IMR-90 (cell line): Measurements from ENCODE around the gene MYL6. TPM values are rescaled to one million over a fixed set of nuclear protein-coding genes. Genes with fewer than 3 reads are reported as not detected.

Experiments used
- ATAC-seq: fragments of 200-7000 bp; cut with Tn5 transposase; 2 replicates; pipeline ENCODE4 v1.9.1; 2020; ENCODE audit warnings: low read depth, mild to moderate bottlenecking, moderate library complexity
- BruUV-seq: library from RNA; stranded (reverse); fragments of 400-500 nt; replicated peaks from 2 replicates; lab custom pipeline; 2021; lab: Mats Ljungman, UMichigan
- CTCF ChIA-PET: fragments of 300-600 bp; formaldehyde crosslinking; extraction: SDS; loops from one replicate; lab custom pipeline; 2021; ENCODE audit warnings: antibody characterized with exemption; lab: Yijun Ruan, JAX
- POLR2A ChIA-PET: fragments of 300-600 bp; sonication (Branson Sonifier 250); formaldehyde crosslinking; loops from one replicate; lab custom pipeline; 2022; ENCODE audit warnings: antibody characterized with exemption; ENCODE audit not compliant: unreplicated experiment; lab: Charles Lee
- DNase-seq: peaks from one replicate; pipeline ENCODE4 v3.0.0; 2013
- H2AFZ ChIP-seq: replicated peaks from 2 replicates; pipeline ENCODE3; 2013; ENCODE audit warnings: low read length, mild to moderate bottlenecking; ENCODE audit not compliant: poor library complexity
- H2AK5ac ChIP-seq: 2 replicates; pipeline ENCODE4 v1.6.1; 2013; ENCODE audit warnings: low read depth, low read length, inconsistent platforms
- H2AK9ac ChIP-seq: replicated peaks from 2 replicates; pipeline ENCODE3; 2013; ENCODE audit warnings: mild to moderate bottlenecking, low read depth, low read length, moderate library complexity; ENCODE audit not compliant: poor library complexity
- H2BK120ac ChIP-seq: 2 replicates; pipeline ENCODE4 v1.6.1; 2013; ENCODE audit warnings: low read depth, low read length, inconsistent platforms
- H2BK15ac ChIP-seq: 3 replicates; pipeline ENCODE4 v1.6.1; 2013; ENCODE audit warnings: low read depth, low read length, inconsistent platforms
- H2BK20ac ChIP-seq: 2 replicates; pipeline ENCODE4 v1.6.1; 2013; ENCODE audit warnings: low read depth, mild to moderate bottlenecking, inconsistent platforms, low read length, moderate library complexity
- H2BK5ac ChIP-seq: 2 replicates; pipeline ENCODE4 v1.6.1; 2013; ENCODE audit warnings: mild to moderate bottlenecking, low read depth, low read length, inconsistent platforms; ENCODE audit not compliant: poor library complexity, severe bottlenecking
- H3K14ac ChIP-seq: replicated peaks from 2 replicates; pipeline ENCODE4 v1.6.1; 2013; ENCODE audit warnings: low read depth, low read length, inconsistent platforms
- H3K18ac ChIP-seq: 2 replicates; pipeline ENCODE4 v1.6.1; 2013; ENCODE audit warnings: low read depth, low read length, control low read depth
- H3K23ac ChIP-seq: 2 replicates; pipeline ENCODE4 v1.6.1; 2013; ENCODE audit warnings: low read depth, low read length, inconsistent platforms
- H3K27ac ChIP-seq: 2 replicates; pipeline ENCODE4 v1.5.1; 2013; ENCODE audit warnings: mild to moderate bottlenecking, control low read depth, low read length; ENCODE audit not compliant: insufficient read depth
- H3K27me3 ChIP-seq: 2 replicates; pipeline ENCODE4 v1.6.1; 2013; ENCODE audit warnings: low read length; ENCODE audit not compliant: control insufficient read depth, insufficient read depth
- H3K36me3 ChIP-seq: 2 replicates; pipeline ENCODE4 v1.6.1; 2013; ENCODE audit warnings: low read length, mixed read lengths; ENCODE audit not compliant: control insufficient read depth, insufficient read depth
- H3K4ac ChIP-seq: 2 replicates; pipeline ENCODE4 v1.6.1; 2013; ENCODE audit warnings: low read depth, low read length, inconsistent platforms
- H3K4me1 ChIP-seq: 2 replicates; pipeline ENCODE4 v1.6.1; 2013; ENCODE audit warnings: low read length, mixed read lengths; ENCODE audit not compliant: control insufficient read depth, insufficient read depth
- H3K4me2 ChIP-seq: 2 replicates; pipeline ENCODE4 v1.6.1; 2013; ENCODE audit warnings: low read depth, mild to moderate bottlenecking, control low read depth, low read length, moderate library complexity
- H3K4me3 ChIP-seq: 2 replicates; pipeline ENCODE4 v1.5.1; 2013; ENCODE audit warnings: low read depth, mild to moderate bottlenecking, control low read depth, low read length, moderate library complexity; ENCODE audit not compliant: insufficient read depth
- H3K56ac ChIP-seq: 2 replicates; pipeline ENCODE4 v1.6.1; 2013; ENCODE audit warnings: low read length, inconsistent platforms; ENCODE audit not compliant: insufficient read depth; ENCODE audit errors: extremely low read depth
- H3K79me1 ChIP-seq, 2 experiments: 2 replicates each; pipeline ENCODE4 v1.6.1; 2013; ENCODE audit warnings: low read length in 2 of 2, inconsistent platforms in 1 of 2, low read depth in 1 of 2
- H3K9ac ChIP-seq: 2 replicates; pipeline ENCODE4 v1.6.1; 2013; ENCODE audit warnings: low read depth, low read length, control low read depth
- H3K9me1 ChIP-seq: 2 replicates; pipeline ENCODE4 v1.6.1; 2013; ENCODE audit warnings: low read length, inconsistent platforms; ENCODE audit not compliant: insufficient read depth
- H3K9me3 ChIP-seq: 2 replicates; pipeline ENCODE4 v1.6.1; 2013; ENCODE audit warnings: low read length; ENCODE audit not compliant: control insufficient read depth, insufficient read depth
- H4K20me1 ChIP-seq: 2 replicates; pipeline ENCODE4 v1.6.1; 2013; ENCODE audit warnings: low read length, inconsistent platforms; ENCODE audit not compliant: insufficient read depth
- H4K5ac ChIP-seq: 2 replicates; pipeline ENCODE4 v1.6.1; 2013; ENCODE audit warnings: mild to moderate bottlenecking, low read depth, low read length, control low read depth
- H4K8ac ChIP-seq, 2 experiments: 2 replicates each; pipeline ENCODE4 v1.6.1; 2013; ENCODE audit warnings: low read depth in 2 of 2, low read length in 2 of 2, control low read depth in 1 of 2, inconsistent platforms in 1 of 2
- H4K91ac ChIP-seq: 2 replicates; pipeline ENCODE4 v1.6.1; 2013; ENCODE audit warnings: low read depth, low read length, inconsistent platforms; ENCODE audit not compliant: insufficient read depth
- BHLHE40 ChIP-seq: fragments of 150-350 bp; IDR thresholded peaks from 2 replicates; pipeline ENCODE4 v1.6.1; 2016; ENCODE audit warnings: mild to moderate bottlenecking, low read depth, low read length
- CTCF ChIP-seq: conservative IDR thresholded peaks from 2 replicates; pipeline ENCODE4 v1.5.1; 2012; ENCODE audit warnings: mild to moderate bottlenecking, low read depth, low read length, improper control_type of control experiment
- MAFK ChIP-seq: IDR thresholded peaks from 2 replicates; pipeline ENCODE4 v1.6.1; 2012; ENCODE audit warnings: low read depth, low read length, improper control_type of control experiment
- MXI1 ChIP-seq: IDR thresholded peaks from 2 replicates; pipeline ENCODE4 v1.6.1; 2012; ENCODE audit warnings: low read depth, mild to moderate bottlenecking, low read length, moderate library complexity, borderline replicate concordance
- NFE2L2 ChIP-seq: fragments of 150-350 bp; IDR thresholded peaks from 2 replicates; pipeline ENCODE4 v1.6.1; 2016; ENCODE audit warnings: low read depth, mild to moderate bottlenecking, low read length
- POLR2A ChIP-seq: IDR thresholded peaks from 2 replicates; pipeline ENCODE4 v1.6.1; 2012; ENCODE audit warnings: mild to moderate bottlenecking, low read depth, low read length
- WGBS, 2 experiments: methylation state at CpG; one replicate each; pipeline versions ENCODE4 v1.1.5 to v1.1.7; 2013; ENCODE audit warnings: missing lambda C conversion rate in 2 of 2; ENCODE audit not compliant: insufficient read length in 1 of 2; ENCODE audit errors: extremely low coverage in 2 of 2; 5-methylcytosine and 5-hydroxymethylcytosine counted together
- dilution Hi-C: fragments of 300-500 bp; cut with HindIII; formaldehyde crosslinking; loops from one replicate; pipeline ENCODE4 v1.14.3; 2018; ENCODE audit warnings: low sequenced_read_pairs; ENCODE audit not compliant: unreplicated experiment
- in situ Hi-C: fragments of 300-500 bp; cut with MboI; formaldehyde crosslinking; loops from 3 replicates; pipeline ENCODE4 v1.14.3; 2019; ENCODE audit warnings: low sequenced_read_pairs, inconsistent platforms, mixed read lengths
- intact Hi-C: fragments of 100-400 bp; cut with micrococcal nuclease; formaldehyde crosslinking; loops from 2 replicates; pipeline ENCODE4 v1.10.0; 2022
- polyA plus RNA-seq, 3 experiments: library from polyadenylated mRNA; depleted of rRNA; stranded (reverse); fragments of >200 nt; gene quantifications; 2 replicates each; pipeline ENCODE4 v1.2.3, GENCODE V29; 2012; ENCODE audit warnings: low replicate concordance in 1 of 3
- total RNA-seq: library from RNA; depleted of rRNA; stranded (reverse); fragments of >200 nt; gene quantifications from 2 replicates; pipeline ENCODE4 v1.2.3, GENCODE V29; 2012

The MYL6 gene
- total and polyA plus RNA-seq, 2 of the 4 experiments (the other 2 are of a cell fraction), result 4,816 to 6,979 TPM

GRCh38 chr12:56141946-56142784, 16.0 kb upstream of the MYL6 start:
- no peak overlapping the region for H4K5ac ChIP-seq
- H3K79me1 ChIP-seq, result peaks cover 7 to 12% of the 10 kb centered on the region in 2 experiments; a peak in 3 of 4 replicates
- WGBS, 2 experiments, result 98% methylated on average over 5 of the region's 19 CpGs; no CpG with 5 or more reads in 1 of the 2 experiments
- no peak overlapping the region for H3K27ac ChIP-seq
- no peak overlapping the region for H2BK120ac ChIP-seq
- no peak overlapping the region for H2BK15ac ChIP-seq
- dilution Hi-C loops (no loop called here), in situ Hi-C loops (no loop called here), intact Hi-C loops (no loop called here)
- H3K23ac ChIP-seq, result no peak overlapping the region
- peaks cover 12% of the 10 kb centered on the region for H3K9me1 ChIP-seq
- TF ChIP-seq CTCF, result no peak
- TF ChIP-seq POLR2A, result no peak
- TF ChIP-seq MXI1, result no peak
- no peak for TF ChIP-seq MAFK
- no peak for TF ChIP-seq BHLHE40
- TF ChIP-seq NFE2L2, result no peak
- no peak overlapping the region for H4K8ac ChIP-seq
- H3K56ac ChIP-seq, result no peak overlapping the region
- POLR2A ChIA-PET, result interaction anchor here (0.6 kb wide), 1 partner anchor 9 kb away, joined by 4 read pairs; no protein-coding TSS in a partner anchor
- peaks cover 66% of the 10 kb centered on the region for H3K36me3 ChIP-seq
- no peak overlapping the region for H4K91ac ChIP-seq
- no peaks in the 10 kb centered on the region for H3K27me3 ChIP-seq
- H3K14ac ChIP-seq, result no peak overlapping the region
- no peak overlapping the region for H2AFZ ChIP-seq
- H3K18ac ChIP-seq, result no peak overlapping the region
- H3K4me2 ChIP-seq, result no peak overlapping the region
- DNase-seq (no peak), ATAC-seq (no peak)
- H3K4me3 ChIP-seq, result no peak overlapping the region
- no peak overlapping the region for H2AK9ac ChIP-seq
- BruUV-seq, result no TSS peak
- no peak overlapping the region for H3K4ac ChIP-seq
- no peak overlapping the region for H2BK20ac ChIP-seq
- H3K9ac ChIP-seq, result no peak overlapping the region
- no peaks in the 10 kb centered on the region; the same call in 1 of the 2 replicates for H3K4me1 ChIP-seq
- no peaks in the 10 kb centered on the region; the same call in 1 of the 2 replicates for H4K20me1 ChIP-seq
- H3K9me3 ChIP-seq, result no peaks in the 10 kb centered on the region
- H2AK5ac ChIP-seq, result no peak overlapping the region
- H2BK5ac ChIP-seq, result no peak overlapping the region
- CTCF ChIA-PET, result no interaction called here
